ENCODE results near the gene PDPN.

DNA sequence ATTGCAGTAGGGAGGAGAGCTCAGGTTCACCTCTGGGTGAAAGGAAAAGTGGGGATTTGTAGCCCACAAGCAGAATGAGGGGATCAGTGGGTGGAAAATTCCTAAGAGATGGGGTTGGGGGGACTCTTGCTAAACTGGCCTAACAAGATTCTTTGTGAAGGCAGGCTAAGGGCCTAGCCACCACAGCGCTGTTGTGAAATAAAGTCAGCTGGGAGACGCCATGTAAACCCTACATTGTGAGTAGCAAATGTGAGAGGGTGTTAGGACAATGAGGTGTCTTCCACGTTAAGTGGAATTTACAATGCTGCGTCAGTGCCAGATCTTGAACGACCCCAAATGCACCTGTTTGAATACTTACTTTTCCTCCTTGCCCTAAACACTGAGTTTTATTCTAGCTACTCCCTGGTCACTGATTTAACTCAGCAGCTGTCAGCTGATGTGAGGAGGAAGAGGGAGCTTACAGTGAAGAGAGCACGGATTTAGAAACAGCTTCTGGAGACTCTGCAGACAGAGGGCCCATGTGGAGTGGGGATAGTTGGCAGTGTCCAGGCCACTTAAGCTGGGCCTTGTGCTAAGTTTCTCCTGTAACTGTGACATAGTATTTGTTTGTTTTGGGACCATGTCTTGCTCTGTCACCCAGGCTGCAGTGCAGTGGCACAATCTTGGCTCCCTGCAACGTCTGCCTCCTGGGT, 17.3 kb downstream of the PDPN start:
- TF ChIP-seq, protein P1, sequence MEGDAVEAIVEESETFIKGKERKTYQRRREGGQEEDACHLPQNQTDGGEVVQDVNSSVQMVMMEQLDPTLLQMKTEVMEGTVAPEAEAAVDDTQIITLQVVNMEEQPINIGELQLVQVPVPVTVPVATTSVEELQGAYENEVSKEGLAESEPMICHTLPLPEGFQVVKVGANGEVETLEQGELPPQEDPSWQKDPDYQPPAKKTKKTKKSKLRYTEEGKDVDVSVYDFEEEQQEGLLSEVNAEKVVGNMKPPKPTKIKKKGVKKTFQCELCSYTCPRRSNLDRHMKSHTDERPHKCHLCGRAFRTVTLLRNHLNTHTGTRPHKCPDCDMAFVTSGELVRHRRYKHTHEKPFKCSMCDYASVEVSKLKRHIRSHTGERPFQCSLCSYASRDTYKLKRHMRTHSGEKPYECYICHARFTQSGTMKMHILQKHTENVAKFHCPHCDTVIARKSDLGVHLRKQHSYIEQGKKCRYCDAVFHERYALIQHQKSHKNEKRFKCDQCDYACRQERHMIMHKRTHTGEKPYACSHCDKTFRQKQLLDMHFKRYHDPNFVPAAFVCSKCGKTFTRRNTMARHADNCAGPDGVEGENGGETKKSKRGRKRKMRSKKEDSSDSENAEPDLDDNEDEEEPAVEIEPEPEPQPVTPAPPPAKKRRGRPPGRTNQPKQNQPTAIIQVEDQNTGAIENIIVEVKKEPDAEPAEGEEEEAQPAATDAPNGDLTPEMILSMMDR (IDR thresholded peaks at IDR 0.05), result no peak
- no peak for TF ChIP-seq RCOR1 (IDR thresholded peaks at IDR 0.05; ENCODE audit: low read length)
